Sigmoid colon (tissue), 4 donors: Measurements from ENCODE around the gene THSD7B.

Experiments
- CTCF ChIP-seq, 4 experiments: fragments of 450-650 bp in 3 of 4; fragments of 200-600 bp in 1 of 4; IDR thresholded peaks; one replicate each; pipeline ENCODE4 v1.5.1; 2016 to 2019; ENCODE audit warnings: antibody characterized with exemption in 4 of 4, mild to moderate bottlenecking in 3 of 4, moderate library complexity in 2 of 4
- EP300 ChIP-seq, 4 donors: sonication (generic); formaldehyde crosslinking; IDR thresholded peaks; one replicate each; pipeline ENCODE4 v1.6.1; 2017; ENCODE audit warnings: antibody characterized with exemption in 4 of 4
- POLR2A ChIP-seq, 2 donors: fragments of 450-650 bp; IDR thresholded peaks; one replicate each; pipeline ENCODE4 v1.6.1; 2016; ENCODE audit warnings: antibody characterized with exemption in 2 of 2, mild to moderate bottlenecking in 2 of 2, moderate library complexity in 2 of 2
- POLR2AphosphoS5 ChIP-seq, 4 donors: sonication (generic); formaldehyde crosslinking; IDR thresholded peaks; one replicate each; pipeline ENCODE4 v1.6.1; 2017; ENCODE audit warnings: antibody characterized with exemption in 4 of 4

DNA sequence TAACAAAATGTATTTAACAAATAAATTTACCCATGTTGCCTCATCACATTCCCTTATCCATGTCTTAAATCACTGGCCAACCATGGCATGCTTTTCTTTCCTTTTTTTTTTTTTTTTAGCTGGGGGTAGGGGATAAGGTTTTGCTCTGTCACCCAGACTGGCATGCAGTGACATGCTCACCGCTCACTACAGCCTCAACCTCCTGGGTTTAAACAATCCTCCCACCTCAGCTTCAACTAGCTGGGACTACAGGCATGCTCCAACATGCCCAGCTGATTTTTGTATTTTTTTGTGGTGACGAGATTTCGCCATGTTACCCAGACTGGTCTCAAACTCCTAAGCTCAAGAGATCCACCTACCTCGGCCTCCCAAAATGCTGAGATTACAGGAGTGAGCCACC is 266.4 kb downstream of the THSD7B start:
- TF ChIP-seq CTCF (IDR thresholded peaks at IDR 0.05) (no peak), EP300 (IDR thresholded peaks at IDR 0.05) (no peak), POLR2A (IDR thresholded peaks at IDR 0.05) (no peak), POLR2AphosphoS5 (IDR thresholded peaks at IDR 0.05) (no peak)
